ACC112 (cell line): ENCODE data around the gene SLC26A4.

ENCODE experiments used
- H2AFZ ChIP-seq: fragments of 200-600 bp; sonication (generic); one replicate; pipeline ENCODE4 v1.6.0; 2017; ENCODE audit warnings: antibody characterized with exemption, low read length; ENCODE audit not compliant: unreplicated experiment
- H3K27ac ChIP-seq: fragments of 200-600 bp; sonication (generic); 2 replicates; pipeline ENCODE4 v1.5.1; 2014; ENCODE audit warnings: low read depth, mild to moderate bottlenecking, antibody characterized with exemption, low read length, moderate library complexity
- H3K27me3 ChIP-seq: fragments of 200-600 bp; sonication (generic); 2 replicates; pipeline ENCODE4 v1.6.1; 2014; ENCODE audit warnings: mild to moderate bottlenecking, antibody characterized with exemption, low read length, moderate library complexity, mixed read lengths; ENCODE audit not compliant: insufficient read depth
- H3K36me3 ChIP-seq: fragments of 200-600 bp; sonication (generic); 2 replicates; pipeline ENCODE4 v1.6.1; 2016; ENCODE audit warnings: mild to moderate bottlenecking, antibody characterized with exemption, low read length, moderate library complexity, mixed read lengths; ENCODE audit not compliant: insufficient read depth
- H3K4me1 ChIP-seq: fragments of 200-600 bp; sonication (generic); one replicate; pipeline ENCODE4 v1.6.1; 2016; ENCODE audit warnings: low read length, mixed read lengths; ENCODE audit not compliant: insufficient read depth, unreplicated experiment, control insufficient read depth
- H3K4me3 ChIP-seq: fragments of 200-600 bp; sonication (generic); 2 replicates; pipeline ENCODE4 v1.5.1; 2014; ENCODE audit warnings: mild to moderate bottlenecking, low read depth, low read length
- H3K79me2 ChIP-seq: fragments of 200-600 bp; sonication (generic); one replicate; pipeline ENCODE4 v1.6.0; 2016; ENCODE audit warnings: low read length; ENCODE audit not compliant: control insufficient read depth, unreplicated experiment, insufficient read depth

Gene SLC26A4

DNA sequence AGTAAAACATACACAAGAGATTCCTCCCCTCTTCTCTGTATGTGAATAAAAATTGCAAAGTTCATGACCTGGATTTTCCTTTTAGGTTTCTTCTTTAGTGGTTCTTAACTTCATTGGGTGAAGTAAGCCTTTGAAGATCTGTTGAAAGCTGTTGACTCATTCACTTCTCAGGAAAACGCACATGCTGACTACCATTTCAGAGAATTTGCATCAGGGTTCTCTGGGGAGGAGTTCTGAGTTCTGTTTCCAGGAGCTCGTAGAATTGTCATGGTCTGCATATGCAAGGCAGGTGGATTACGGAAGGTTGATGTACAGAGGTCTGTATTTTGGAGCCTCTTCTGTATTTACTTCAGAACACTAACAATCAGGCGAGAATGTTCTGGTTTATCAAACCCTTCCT lies 962 bp upstream of the SLC26A4 start:
- H3K27me3 ChIP-seq, result peaks cover 30% of the 10 kb centered on the region
- no peak overlapping the region for H3K27ac ChIP-seq
- H3K36me3 ChIP-seq, result no peaks in the 10 kb centered on the region
- no peak overlapping the region for H3K4me3 ChIP-seq
- H3K79me2 ChIP-seq, result no peaks in the 10 kb centered on the region
- H3K4me1 ChIP-seq, result peaks cover 14% of the 10 kb centered on the region
- no peak overlapping the region for H2AFZ ChIP-seq

DNA sequence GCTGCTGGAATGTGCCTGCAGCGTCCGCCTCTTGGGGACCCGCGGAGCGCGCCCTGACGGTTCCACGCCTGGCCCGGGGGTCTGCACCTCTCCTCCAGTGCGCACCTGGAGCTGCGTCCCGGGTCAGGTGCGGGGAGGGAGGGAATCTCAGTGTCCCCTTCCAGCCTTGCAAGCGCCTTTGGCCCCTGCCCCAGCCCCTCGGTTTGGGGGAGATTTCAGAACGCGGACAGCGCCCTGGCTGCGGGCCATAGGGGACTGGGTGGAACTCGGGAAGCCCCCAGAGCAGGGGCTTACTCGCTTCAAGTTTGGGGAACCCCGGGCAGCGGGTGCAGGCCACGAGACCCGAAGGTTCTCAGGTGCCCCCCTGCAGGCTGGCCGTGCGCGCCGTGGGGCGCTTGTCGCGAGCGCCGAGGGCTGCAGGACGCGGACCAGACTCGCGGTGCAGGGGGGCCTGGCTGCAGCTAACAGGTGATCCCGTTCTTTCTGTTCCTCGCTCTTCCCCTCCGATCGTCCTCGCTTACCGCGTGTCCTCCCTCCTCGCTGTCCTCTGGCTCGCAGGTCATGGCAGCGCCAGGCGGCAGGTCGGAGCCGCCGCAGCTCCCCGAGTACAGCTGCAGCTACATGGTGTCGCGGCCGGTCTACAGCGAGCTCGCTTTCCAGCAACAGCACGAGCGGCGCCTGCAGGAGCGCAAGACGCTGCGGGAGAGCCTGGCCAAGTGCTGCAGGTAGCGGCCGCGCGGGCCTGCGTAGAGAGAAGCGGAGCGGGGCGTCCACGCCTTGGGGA lies 645 bp downstream of the SLC26A4 start:
- Histone ChIP-seq H3K79me2 (no peaks in the 10 kb centered on the region), H2AFZ (peak overlapping the region; percentile 9), H3K36me3 (no peaks in the 10 kb centered on the region), H3K27me3 (peaks cover 41% of the 10 kb centered on the region), H3K27ac (no peak overlapping the region), H3K4me3 (peak overlapping the region; percentile 72), H3K4me1 (peaks cover 14% of the 10 kb centered on the region)

DNA sequence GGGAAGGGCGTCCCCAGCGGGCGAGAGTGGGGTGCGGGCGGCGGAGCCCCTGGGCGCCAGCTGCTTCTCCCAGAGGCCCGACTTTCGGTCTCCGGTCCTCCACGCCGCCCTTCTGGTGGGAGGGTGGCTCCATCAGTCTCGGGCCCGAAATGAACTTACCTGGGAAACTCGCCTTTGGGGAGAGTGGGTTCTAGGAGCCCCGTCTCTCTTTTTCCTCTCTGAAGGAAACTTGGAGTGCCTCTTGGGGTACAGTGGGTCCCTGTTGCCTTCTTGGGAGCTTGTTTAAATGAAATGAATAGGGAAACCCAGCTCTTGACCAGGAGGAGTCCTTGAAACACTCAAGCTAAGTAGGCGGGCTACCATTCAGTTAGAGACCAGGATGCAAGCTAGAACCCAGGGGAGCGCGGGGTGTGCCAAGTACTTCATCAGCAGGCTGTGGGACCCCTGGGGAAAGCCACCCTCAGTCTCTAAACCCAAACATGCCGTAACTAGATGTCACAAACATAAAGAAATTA lies 1.3 kb downstream of the SLC26A4 start:
- Histone ChIP-seq H3K4me1 (peaks cover 14% of the 10 kb centered on the region), H3K27ac (no peak overlapping the region), H3K27me3 (peaks cover 47% of the 10 kb centered on the region), H3K79me2 (no peaks in the 10 kb centered on the region), H3K36me3 (no peaks in the 10 kb centered on the region), H3K4me3 (peak overlapping the region; percentile 72), H2AFZ (peak overlapping the region; percentile 9)

DNA sequence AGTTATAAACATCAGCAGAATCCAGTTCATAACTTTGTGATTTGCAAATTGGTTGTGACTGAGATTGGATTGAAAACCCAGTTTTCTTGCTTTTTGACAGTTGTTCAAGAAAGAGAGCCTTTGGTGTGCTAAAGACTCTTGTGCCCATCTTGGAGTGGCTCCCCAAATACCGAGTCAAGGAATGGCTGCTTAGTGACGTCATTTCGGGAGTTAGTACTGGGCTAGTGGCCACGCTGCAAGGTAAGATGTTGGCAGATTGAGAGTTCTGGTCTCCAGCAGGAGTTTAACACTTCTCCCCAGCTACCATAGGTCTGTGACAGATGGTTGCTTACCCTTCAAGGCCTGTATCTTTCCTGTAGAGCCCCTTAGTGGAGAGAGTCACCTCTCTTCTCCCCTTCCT lies 2.6 kb downstream of the SLC26A4 start:
- Histone ChIP-seq H3K27ac (no peak overlapping the region), H3K27me3 (peaks cover 59% of the 10 kb centered on the region), H3K4me3 (no peak overlapping the region), H3K4me1 (peaks cover 14% of the 10 kb centered on the region), H2AFZ (no peak overlapping the region), H3K36me3 (no peaks in the 10 kb centered on the region), H3K79me2 (no peaks in the 10 kb centered on the region)

DNA sequence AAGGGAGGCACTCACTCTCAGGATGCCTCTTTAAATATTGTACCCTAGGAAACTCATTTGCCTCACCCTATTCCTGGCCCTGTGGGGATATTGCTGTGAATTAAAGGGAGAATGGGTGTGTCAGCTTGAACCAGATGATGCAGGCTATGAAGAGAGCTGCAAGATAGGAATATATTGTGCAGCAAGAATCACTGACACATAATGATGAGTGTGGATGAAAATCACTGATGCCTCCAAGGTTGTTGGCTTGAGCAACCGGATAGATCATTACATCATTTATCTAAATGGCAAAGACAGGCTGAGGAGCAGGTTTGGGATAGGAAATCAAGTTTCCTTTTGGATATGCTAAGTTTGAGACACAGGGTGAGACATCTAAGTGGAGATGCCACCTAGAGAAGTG lies 6.2 kb downstream of the SLC26A4 start:
- peaks cover 59% of the 10 kb centered on the region for H3K27me3 ChIP-seq
- no peaks in the 10 kb centered on the region for H3K36me3 ChIP-seq
- H3K27ac ChIP-seq, result no peak overlapping the region
- H2AFZ ChIP-seq, result no peak overlapping the region
- H3K4me3 ChIP-seq, result no peak overlapping the region
- H3K79me2 ChIP-seq, result no peaks in the 10 kb centered on the region
- no peaks in the 10 kb centered on the region for H3K4me1 ChIP-seq

DNA sequence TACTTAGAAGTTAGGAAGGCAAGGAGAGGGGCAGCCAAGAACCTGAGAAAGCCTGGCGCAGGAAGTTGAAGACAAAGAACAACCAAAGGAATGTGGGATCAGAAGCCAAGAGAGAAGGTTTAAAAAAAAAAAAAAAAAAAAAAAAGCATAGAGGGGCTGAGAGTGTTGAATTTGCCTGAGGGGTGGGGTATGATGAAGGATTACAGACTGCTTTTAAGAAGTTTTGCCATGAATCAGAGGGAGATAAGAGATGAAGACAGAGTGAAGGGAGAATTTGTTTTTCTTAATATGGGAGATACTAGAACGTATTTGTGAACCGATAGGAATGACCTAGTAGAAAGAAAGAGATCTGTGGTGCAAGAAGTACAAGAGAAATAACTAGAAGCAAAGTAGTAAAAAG lies 6.7 kb downstream of the SLC26A4 start:
- no peaks in the 10 kb centered on the region for H3K4me1 ChIP-seq
- no peaks in the 10 kb centered on the region for H3K36me3 ChIP-seq
- no peak overlapping the region for H3K4me3 ChIP-seq
- H3K27me3 ChIP-seq, result peaks cover 56% of the 10 kb centered on the region
- no peak overlapping the region for H3K27ac ChIP-seq
- no peaks in the 10 kb centered on the region for H3K79me2 ChIP-seq
- H2AFZ ChIP-seq, result no peak overlapping the region

DNA sequence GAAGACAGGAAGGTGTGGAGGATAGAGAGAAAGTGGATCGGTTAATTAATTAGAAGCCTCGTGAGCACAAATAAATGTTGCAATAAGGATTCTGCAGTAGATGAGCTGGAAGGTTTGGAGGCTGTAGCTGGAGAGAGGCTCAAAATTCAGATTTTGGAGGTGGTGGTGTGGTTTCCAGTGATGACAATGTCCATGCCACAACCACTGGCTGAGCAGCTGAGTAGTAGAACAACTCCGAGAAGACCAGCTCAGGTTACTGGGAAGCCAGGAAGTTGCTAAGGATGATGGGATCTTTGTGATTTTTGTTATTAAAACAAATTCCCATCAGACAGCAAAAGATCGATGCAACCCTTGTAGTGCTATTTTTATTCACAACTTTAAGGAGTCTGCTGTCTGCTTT lies 7.7 kb downstream of the SLC26A4 start:
- Histone ChIP-seq H3K27me3 (peaks cover 56% of the 10 kb centered on the region), H2AFZ (no peak overlapping the region), H3K4me3 (no peak overlapping the region), H3K79me2 (no peaks in the 10 kb centered on the region), H3K27ac (no peak overlapping the region), H3K36me3 (no peaks in the 10 kb centered on the region), H3K4me1 (no peaks in the 10 kb centered on the region)

DNA sequence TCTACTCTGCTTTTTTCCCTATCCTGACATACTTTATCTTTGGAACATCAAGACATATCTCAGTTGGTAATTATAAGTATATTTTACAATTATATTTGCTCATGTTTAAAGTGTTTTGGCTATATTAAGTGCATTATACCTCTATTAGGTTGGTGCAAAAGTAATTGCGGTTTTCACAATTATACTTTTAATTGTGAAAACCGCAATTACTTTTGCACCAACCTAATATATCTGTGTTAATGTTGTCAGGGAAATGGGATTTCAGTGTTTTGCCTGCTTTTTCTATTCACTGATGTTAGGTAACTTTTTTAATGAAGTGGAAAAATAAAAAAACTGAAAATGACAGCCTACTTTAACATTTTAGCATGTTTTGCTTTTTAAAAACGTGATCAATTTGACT lies 11.6 kb downstream of the SLC26A4 start:
- Histone ChIP-seq H3K79me2 (no peaks in the 10 kb centered on the region), H3K27ac (no peak overlapping the region), H3K27me3 (peaks cover 34% of the 10 kb centered on the region)

DNA sequence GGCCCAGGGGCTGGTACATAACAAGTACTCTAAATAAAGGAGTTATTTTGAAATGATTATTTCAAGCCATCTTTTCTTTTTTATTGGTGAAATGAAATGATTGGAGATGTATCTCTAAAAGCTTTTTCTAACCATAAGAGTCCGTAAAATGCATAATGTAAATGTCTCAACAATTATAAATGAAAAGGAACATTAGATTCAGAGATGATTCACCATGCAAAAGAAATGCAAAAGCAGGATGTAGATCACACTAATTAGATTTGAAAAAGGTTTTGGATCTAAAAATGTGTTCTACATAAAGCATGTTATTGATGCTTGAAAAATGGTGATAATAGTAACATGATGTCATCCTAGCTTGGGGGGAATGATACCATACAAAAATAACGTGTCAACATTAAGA lies 15.6 kb downstream of the SLC26A4 start:
- Histone ChIP-seq H3K27ac (no peak overlapping the region), H3K79me2 (no peaks in the 10 kb centered on the region), H3K4me1 (no peaks in the 10 kb centered on the region), H3K27me3 (peaks cover 10% of the 10 kb centered on the region; the same call in 1 of the 2 replicates), H3K36me3 (no peaks in the 10 kb centered on the region), H2AFZ (no peak overlapping the region), H3K4me3 (no peak overlapping the region)

More for the DNA sequence above, 11.6 kb downstream of the SLC26A4 start:
- Histone ChIP-seq H2AFZ (no peak overlapping the region), H3K4me3 (no peak overlapping the region), H3K4me1 (no peaks in the 10 kb centered on the region), H3K36me3 (no peaks in the 10 kb centered on the region)

DNA sequence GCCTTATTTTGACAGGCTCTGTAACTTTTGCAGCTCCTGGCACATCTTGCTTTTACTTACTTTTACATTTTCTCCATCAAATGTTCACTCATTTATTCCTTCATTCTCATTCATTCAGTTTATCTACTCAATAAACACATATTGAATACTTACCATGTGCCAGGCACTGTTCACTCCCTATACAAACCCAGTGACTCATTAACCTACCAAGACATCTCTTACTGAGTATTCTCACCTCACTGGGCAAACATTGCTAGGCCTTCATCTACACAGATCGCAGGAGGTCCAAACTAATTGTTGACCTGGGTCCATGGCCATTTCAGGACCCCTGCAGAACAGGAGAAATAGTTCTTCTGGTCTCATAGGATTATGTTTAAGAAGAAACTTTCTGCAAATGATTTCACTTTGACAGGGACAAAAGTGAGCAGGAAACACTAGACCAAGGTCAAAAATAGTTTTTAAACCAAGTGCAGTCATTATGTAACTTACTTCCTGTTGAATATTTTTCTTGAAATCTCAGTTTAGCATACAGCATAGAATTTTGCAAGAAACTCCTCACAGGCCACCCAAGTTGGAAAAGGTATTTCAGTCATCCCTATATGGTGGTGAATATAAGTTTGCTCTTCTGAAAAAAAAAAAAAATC lies 17.6 kb downstream of the SLC26A4 start:
- H3K27ac ChIP-seq, result no peak overlapping the region
- no peaks in the 10 kb centered on the region for H3K36me3 ChIP-seq
- H3K4me1 ChIP-seq, result no peaks in the 10 kb centered on the region
- H2AFZ ChIP-seq, result no peak overlapping the region
- H3K4me3 ChIP-seq, result no peak overlapping the region
- no peaks in the 10 kb centered on the region for H3K27me3 ChIP-seq
- no peaks in the 10 kb centered on the region for H3K79me2 ChIP-seq

DNA sequence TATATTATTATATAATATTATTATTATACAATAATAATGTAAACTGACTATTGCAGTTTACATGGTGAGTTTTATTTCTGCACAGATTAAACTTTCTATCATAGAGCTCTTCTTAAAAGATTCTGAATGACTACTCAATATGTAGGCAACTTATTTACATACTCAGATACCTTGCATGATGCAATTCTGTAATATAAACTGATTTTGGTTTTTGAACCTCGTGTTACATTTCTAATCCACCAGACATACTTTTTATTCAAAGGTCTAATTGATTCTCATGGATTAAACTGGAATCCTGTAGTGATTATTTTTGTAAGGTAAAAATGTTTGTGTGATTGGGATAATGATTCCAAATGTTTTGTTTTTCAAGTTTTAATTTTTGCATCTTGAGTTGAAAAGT lies 19.9 kb downstream of the SLC26A4 start:
- Histone ChIP-seq H3K27me3 (no peaks in the 10 kb centered on the region), H3K4me3 (no peak overlapping the region), H3K79me2 (no peaks in the 10 kb centered on the region), H2AFZ (no peak overlapping the region), H3K36me3 (no peaks in the 10 kb centered on the region), H3K27ac (no peak overlapping the region), H3K4me1 (no peaks in the 10 kb centered on the region)
